SIG-M5 treated with dmso at 0.1 percent for 504 hours (cell line): ENCODE results near the gene VPS33B.
"Not testable (repeated sequence)": the region's sequence is repeated elsewhere in the genome, so short reads cannot be mapped to it uniquely, and the experiment has no call there.

ENCODE experiments used
- DNase-seq: peaks from one replicate; lab custom pipeline; 2025; ENCODE audit not compliant: unreplicated experiment; lab: John Stamatoyannopoulos, UW

VPS33B gene

GRCh38 chr15:91022075-91022831 is at the start of gene VPS33B:
Gene VPS33B (minus strand): TSS chr15:91022594. CDS start chr15:91022249, 345 bp downstream.
- peak; percentile 92 for DNase-seq

- no peak for DNase-seq
These were observed 49.8 kb upstream of the VPS33B start for GRCh38 chr15:91072161-91072560.

- no peak for DNase-seq
These were observed 48.5 kb upstream of the VPS33B start for GRCh38 chr15:91070872-91071271.

- no peak for DNase-seq
These were observed 46.6 kb upstream of the VPS33B start for GRCh38 chr15:91068966-91069365.

- no peak for DNase-seq
These were observed 46.0 kb upstream of the VPS33B start for GRCh38 chr15:91068436-91068835.

- no peak for DNase-seq
These were observed 44.6 kb upstream of the VPS33B start for GRCh38 chr15:91067036-91067435.

GRCh38 chr15:91065505-91065904 is 43.1 kb upstream of the VPS33B start:
- DNase-seq = no peak

GRCh38 chr15:91061997-91062396 is 39.6 kb upstream of the VPS33B start:
- no peak for DNase-seq

GRCh38 chr15:91061230-91061629 is 38.8 kb upstream of the VPS33B start:
- no peak for DNase-seq

- peak; percentile 73 for DNase-seq
These were observed 33.3 kb upstream of the VPS33B start for GRCh38 chr15:91055548-91056331.

- no peak for DNase-seq
These were observed 32.4 kb upstream of the VPS33B start for GRCh38 chr15:91054816-91055215.

- DNase-seq = no peak
These were observed 28.9 kb upstream of the VPS33B start for GRCh38 chr15:91051248-91051647.

- DNase-seq = no peak
These were observed 27.7 kb upstream of the VPS33B start for GRCh38 chr15:91050128-91050455.

GRCh38 chr15:91049378-91050127 is 27.2 kb upstream of the VPS33B start:
- DNase-seq = peak; percentile 74

- peak; percentile 63 for DNase-seq
These were observed 25.3 kb upstream of the VPS33B start for GRCh38 chr15:91047545-91048199.

GRCh38 chr15:91046056-91046455 is 23.7 kb upstream of the VPS33B start:
- not testable (repeated sequence) for DNase-seq

GRCh38 chr15:91045065-91045464 is 22.7 kb upstream of the VPS33B start:
- DNase-seq = no peak

GRCh38 chr15:91043202-91043874 is 20.9 kb upstream of the VPS33B start:
- DNase-seq = no peak

- no peak for DNase-seq
These were observed 18.5 kb upstream of the VPS33B start for GRCh38 chr15:91040856-91041255.

- no peak for DNase-seq
These were observed 17.6 kb upstream of the VPS33B start for GRCh38 chr15:91039996-91040395.
